ENCODE measurements around the gene HRH1.
"Not testable (repeated sequence)": the region's sequence is repeated elsewhere in the genome, so short reads cannot be mapped to it uniquely, and the experiment has no call there.

The HRH1 gene

DNA sequence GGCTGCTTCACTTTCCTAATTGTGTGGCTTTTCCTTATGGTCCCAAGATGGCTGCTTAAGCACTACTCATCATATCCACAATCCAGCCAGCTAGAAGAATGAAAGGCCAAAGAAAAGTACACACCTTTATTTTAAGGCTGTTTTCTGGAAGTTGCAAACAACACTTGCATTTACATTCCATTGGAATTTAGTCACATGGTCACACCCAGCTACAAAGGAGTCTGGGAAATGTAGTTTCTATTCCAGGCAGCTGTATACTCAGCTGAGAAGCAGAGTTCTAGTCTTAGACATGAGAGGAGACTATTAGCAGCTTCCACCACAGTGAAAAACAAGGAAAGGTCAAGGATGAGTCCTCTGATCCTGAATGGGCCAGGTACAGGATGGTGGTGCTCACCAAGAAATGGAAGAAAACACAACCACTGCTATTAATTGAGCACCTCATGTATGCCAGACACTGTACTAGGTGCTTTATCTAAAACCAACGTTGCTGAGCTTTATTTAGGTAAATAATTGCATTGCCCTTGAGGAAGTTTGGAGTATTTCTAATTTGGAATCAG, 89.9 kb downstream of the HRH1 start:
- no peak for DNase-seq (ENCODE audit: low read depth)

- no peak for DNase-seq (ENCODE audit: low read depth)
These were observed 91.0 kb downstream of the HRH1 start for GRCh38 chr3:11245276-11245675.

DNA sequence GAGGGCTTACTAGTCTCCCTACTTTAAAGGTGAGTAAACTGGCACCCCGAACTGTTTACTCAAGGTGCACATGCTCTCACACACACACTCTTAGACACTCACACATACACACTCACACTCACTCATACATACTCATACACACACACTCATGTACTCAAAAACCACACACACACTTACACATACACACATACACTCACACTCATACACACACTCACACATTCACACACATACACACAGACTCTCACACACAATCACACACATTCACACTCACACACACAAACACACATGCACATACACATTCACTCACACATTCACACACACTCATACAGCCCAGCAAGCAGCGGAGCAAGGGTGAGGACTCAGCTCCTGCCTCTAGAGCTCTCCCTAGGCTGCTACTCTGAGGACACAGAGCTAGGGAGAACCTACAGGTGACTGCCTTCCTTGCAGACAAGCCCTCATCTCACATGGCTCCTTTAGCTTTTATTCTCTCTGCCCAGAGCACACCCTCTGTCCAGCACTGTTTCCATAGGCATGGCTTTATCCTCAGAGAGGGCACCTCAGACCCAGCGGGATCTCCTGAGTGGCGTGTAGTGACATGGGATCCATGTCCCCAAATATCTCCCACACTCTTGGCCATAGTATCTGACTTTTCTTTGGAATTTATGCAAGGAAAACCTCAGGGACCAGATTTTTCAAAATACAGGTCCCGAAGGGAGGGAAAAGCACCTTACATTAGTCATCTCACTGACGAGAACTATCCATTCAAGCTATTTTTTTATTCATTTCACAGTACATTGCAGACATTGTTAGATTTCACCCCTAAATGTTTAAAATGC, 91.8 kb downstream of the HRH1 start:
- DNase-seq (ENCODE audit: low read depth), result no peak

DNA sequence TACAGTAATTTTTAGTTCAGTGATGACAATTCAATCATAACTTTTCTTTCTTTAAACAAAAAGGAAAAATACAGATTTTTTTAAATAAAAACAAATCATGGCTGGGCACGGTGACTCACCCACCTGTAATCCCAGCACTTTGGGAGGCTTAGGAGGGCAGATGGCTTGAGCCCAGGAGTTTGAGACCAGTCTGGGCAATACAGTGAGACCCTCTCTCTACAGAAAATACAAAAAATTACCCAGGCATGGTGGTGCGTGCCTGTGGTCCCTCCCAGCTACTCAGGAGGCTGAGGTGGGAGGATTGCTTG, 92.3 kb downstream of the HRH1 start:
- no peak for DNase-seq (ENCODE audit: low read depth)

- DNase-seq (ENCODE audit: low read depth), result no peak
These were observed 93.1 kb downstream of the HRH1 start for GRCh38 chr3:11247362-11247761.

DNA sequence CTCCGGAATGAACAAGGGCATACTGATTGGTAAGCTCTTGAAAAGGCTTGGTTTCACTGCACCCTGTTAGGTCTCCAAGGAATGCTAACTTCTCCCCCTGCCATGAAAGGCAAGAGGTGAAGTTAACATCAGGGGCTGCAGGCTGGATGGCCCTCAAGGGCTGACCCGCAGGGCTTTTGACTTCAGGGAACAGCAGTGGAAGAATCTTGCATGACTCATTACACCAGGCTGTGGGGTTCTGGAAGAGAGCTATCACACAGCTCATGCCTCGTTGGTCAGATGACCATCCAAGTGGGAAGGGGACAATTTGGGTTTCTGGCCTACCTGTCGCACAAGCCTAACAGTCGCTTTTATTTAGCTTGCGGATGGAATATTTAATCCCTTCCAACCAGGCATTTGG, 94.3 kb downstream of the HRH1 start:
- no peak for DNase-seq (ENCODE audit: low read depth)

DNA sequence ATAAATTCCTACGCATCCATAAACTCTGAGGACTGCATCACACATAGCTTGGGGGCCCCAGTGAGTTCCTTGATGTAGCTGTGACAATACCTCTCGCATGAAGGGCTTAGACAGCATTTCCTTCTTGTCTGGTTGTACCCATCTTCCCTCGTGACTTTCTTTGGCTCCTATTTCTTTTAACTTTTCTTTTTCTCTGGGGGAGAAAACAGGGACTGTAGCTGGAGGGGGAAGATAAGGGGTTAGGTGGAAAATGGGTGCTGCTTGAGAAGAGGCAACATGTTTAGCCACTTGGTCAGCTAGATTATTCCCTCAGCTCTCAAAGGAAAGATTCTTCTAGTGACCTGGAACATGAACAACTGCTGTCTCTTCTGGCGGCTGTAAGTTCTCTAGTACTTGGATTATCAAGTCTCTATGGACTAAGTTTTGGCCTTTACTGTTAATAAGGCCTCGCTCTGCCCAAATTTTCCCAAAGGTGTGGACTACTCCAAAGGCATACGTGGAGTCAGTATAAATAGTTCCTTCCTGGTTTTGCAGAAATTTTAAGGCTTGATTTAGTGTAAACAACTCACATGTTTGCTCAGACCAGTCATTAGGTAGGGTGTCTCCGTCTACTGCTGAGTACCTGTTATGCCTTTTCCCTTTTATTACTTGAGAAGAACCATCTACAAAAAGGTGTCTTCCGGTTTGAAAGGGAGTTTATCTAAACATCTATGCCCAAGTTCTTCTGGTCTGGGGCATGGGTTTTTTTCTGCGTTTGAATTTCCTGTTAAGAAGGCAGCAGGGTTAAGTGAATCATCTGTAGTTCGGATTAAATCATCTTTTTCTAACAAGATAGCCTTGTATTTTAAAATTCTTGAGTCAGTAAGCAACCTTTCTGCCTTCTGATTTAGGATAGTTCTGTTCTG, 96.9 kb downstream of the HRH1 start:
- DNase-seq (ENCODE audit: low read depth), result no peak

- no peak for DNase-seq (ENCODE audit: low read depth)
These were observed 97.5 kb downstream of the HRH1 start for GRCh38 chr3:11251807-11252176.

- DNase-seq (ENCODE audit: low read depth), result no peak
These were observed 100.6 kb downstream of the HRH1 start for GRCh38 chr3:11254876-11255275.

- DNase-seq (ENCODE audit: low read depth), result not testable (repeated sequence)
These were observed 101.2 kb downstream of the HRH1 start for GRCh38 chr3:11255537-11255936.

- no peak for DNase-seq (ENCODE audit: low read depth)
These were observed 104.7 kb downstream of the HRH1 start for GRCh38 chr3:11258958-11259357.

DNA sequence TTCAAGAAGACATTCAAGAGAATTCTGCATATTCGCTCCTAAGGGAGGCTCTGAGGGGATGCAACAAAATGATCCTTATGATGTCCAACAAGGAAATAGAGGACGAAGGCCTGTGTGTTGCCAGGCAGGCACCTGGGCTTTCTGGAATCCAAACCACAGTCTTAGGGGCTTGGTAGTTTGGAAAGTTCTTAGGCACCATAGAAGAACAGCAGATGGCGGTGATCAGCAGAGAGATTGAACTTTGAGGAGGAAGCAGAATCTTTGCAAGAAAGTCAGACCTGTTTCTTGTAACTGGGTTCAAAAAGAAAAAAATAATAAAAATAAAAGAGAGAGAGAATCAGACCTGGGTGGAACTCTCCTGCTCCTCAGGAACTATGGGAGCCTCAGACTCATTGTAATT, 106.2 kb downstream of the HRH1 start:
- DNase-seq (ENCODE audit: low read depth), result no peak

GRCh38 chr3:11269007-11269406, 114.7 kb downstream of the HRH1 start:
- no peak for DNase-seq (ENCODE audit: low read depth)

DNA sequence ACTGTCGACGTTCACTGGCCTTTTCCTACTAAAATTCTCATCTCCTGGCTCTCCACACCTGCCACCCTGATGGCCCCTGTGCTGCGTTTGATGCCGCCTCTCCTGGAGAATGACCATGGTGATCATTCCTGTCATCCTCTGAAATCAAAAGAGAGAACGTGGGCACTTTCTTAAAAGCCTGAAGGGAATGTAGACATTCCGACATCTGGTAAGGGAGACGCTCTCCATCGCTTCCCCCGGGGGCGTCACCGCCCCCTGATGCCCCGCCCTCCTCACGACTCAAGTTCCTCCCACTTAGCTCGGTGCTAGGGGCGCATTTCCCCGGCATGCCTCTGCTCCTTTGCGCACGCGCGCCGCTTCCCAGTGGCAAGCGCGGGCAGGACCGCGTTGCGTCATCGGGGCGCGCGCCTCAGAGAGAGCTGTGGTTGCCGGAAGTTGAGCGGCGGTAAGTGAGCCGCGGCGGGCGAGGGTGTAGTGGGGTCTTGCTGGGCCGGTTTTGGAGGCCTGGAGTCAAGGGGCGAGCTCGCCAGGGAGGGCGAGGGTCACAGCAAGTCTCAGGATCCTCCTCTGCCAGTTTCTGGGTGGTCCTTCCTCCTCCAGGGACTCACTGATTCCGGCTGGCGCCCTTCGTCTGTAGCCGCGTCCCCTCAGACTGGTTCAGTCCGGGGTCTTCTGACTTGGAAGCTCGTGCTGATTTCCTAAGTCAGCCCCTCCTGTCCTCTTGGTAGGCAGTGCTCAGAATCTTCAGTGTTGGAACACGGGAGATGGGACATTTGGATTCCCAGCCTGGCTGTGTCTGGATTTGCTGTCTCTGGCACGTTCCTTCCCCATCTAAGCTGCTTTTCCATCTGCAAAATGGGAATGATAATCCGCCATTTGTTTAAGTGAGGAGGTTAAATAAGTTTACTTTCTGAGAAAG, 118.0 kb downstream of the HRH1 start, which contains the start of gene ATG7:
ATG7 (plus strand) TSS at position 412 of the 919 bp plus-strand sequence. CDS start 26,299 bp downstream, outside the sequence.
- DNase-seq (ENCODE audit: low read depth), result peak; percentile 78

DNA sequence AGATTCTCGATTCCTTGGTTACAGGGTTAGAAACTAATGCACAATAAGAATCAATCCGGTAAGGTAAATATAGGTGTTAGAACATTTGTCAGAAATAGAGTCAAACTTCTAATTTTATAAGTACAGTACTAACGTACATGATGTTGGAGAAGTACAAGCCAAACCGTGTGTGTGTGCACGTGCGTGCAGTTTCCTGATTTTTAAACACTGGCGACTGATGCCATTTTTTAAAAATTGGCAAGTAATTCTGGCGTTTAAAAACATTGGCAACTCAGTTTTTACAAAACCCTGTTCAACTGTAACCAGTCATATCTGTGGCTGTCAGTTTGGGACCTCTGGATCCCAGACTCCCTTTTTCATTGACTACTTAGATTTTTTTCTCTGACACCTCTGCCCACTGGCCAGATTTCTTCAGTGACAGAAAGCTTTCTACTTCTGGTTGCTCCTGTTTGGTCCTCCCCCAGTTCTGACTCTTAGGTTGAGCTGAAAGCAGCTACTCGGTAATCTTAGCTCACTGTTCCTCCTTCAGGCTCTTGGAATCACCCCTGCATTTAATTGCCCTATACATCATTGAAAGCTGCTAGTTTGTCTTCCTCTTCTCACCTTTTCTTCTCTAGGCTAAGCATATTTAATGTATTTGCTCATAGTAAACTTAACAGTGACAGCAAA, 118.7 kb downstream of the HRH1 start:
- DNase-seq (ENCODE audit: low read depth), result no peak

DNA sequence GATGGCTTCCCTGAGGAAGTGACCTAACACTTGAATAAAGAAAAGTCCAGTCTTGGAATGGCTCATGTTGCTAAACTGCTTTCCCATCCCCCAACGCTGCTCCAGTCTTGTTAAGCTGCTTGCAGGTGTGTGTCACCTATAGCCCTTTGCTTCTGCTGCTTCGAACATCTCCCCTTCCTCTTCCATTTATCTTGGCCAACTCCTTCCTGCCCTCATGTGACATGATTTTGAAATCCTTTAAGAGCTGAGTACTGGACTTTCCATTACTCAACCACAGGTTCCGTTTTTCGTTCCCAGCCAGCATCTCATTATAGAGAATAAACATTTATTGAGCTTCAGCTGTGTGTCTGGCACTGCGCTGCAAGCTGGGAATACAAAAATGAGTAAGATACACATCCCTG, 119.6 kb downstream of the HRH1 start:
- no peak for DNase-seq (ENCODE audit: low read depth)

GRCh38 chr3:11274566-11275142, 120.4 kb downstream of the HRH1 start:
- no peak for DNase-seq (ENCODE audit: low read depth)

GRCh38 chr3:11275926-11276325, 121.6 kb downstream of the HRH1 start:
- DNase-seq (ENCODE audit: low read depth), result no peak

- DNase-seq (ENCODE audit: low read depth), result no peak
These were observed 122.6 kb downstream of the HRH1 start for GRCh38 chr3:11276901-11277300.

DNA sequence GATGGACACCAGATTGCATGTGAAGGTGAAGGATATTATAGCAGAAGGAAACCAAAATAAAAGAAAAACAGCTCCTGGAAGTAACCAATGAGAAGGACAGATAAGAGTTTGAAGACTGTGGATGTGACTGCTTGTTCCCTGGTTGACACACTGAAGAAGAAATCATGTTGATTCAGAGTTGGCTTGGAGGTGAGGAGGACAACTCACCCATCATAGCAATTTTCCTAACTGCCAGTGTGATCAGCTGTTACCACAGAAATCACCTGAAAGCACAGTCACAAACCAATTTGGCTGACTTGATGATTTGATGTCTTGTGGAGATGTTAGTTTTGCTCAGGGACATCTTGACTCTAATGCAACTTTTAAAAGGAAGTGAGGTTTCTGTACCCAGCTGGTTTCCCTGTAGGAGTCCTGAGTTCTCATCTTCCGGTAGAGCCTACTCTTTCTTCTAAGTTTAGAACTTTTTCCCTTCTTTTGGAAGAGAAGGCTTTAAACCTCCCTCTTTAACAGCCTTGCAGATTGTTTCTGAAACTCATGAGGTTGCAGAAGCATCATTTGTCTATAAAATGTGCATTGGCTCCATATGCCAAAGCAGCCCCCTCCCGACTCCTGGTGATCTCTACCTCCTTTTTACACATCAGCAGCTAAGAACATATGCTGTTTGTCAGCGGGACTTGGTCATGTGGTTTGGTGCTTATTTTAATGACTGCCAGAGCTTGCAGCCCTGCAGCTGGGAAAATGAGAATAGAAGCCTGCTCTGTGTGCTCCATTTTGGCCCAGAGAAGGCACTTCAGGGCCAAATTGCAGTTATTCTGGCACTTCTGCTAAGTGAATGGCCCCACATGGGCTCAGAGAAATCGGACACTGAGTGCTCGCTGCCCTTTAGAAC, 128.2 kb downstream of the HRH1 start:
- DNase-seq (ENCODE audit: low read depth), result no peak

All from non-pigmented ciliary epithelial cell (primary cell).